ENCODE data around the gene TNRC6A.

DNA sequence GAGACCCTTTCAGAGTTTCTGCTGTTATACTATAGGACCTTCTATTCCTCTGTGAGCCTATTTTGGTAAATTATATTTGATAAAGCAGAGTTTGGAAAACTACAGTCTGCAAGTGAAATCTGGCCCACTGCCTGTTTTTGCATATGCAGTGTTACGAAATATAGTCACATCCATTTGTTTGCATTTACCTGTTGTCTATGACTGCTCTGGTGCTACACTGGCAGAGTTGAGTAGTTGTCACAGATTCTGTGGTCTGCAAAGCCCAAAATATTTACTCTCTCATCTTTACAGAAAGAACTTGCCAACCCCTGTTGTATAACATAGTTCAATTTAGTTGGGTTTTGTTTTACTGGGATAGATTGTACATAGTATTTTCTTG lies 42.3 kb downstream of the TNRC6A start:
- TF ChIP-seq, protein P1, sequence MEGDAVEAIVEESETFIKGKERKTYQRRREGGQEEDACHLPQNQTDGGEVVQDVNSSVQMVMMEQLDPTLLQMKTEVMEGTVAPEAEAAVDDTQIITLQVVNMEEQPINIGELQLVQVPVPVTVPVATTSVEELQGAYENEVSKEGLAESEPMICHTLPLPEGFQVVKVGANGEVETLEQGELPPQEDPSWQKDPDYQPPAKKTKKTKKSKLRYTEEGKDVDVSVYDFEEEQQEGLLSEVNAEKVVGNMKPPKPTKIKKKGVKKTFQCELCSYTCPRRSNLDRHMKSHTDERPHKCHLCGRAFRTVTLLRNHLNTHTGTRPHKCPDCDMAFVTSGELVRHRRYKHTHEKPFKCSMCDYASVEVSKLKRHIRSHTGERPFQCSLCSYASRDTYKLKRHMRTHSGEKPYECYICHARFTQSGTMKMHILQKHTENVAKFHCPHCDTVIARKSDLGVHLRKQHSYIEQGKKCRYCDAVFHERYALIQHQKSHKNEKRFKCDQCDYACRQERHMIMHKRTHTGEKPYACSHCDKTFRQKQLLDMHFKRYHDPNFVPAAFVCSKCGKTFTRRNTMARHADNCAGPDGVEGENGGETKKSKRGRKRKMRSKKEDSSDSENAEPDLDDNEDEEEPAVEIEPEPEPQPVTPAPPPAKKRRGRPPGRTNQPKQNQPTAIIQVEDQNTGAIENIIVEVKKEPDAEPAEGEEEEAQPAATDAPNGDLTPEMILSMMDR (conservative IDR thresholded peaks at IDR 0.05; ENCODE audit: low read length) = no peak
- no peak for TF ChIP-seq EZH2phosphoT487 (IDR thresholded peaks at IDR 0.05; ENCODE audit: borderline replicate concordance)
